ENCODE measurements around the gene CREB3L4.
"Not testable (repeated sequence)": the region's sequence is repeated elsewhere in the genome, so short reads cannot be mapped to it uniquely, and the experiment has no call there.

CREB3L4 gene

GRCh38 chr1:153962088-153963029, 5.3 kb upstream of the CREB3L4 start:
- ATAC-seq (no peak), DNase-seq (ENCODE audit: low spot score in 2 of 2) (no peak)
- Mint-ChIP-seq H3K4me3 (peak overlapping the region; percentile 81), H3K36me3 (peaks cover 49% of the 10 kb centered on the region), H3K4me1 (peaks cover 59% of the 10 kb centered on the region), H3K9me3 (no peaks in the 10 kb centered on the region), H3K27ac (peak overlapping the region; percentile 91)

- ATAC-seq: peak; percentile 64
- peaks cover 66% of the 10 kb centered on the region for H3K4me1 Mint-ChIP-seq
Observed at GRCh38 chr1:153963030-153963849, 4.5 kb upstream of the CREB3L4 start, which contains the start of gene SLC39A1. Gene SLC39A1 (minus strand): TSS chr1:153963537. CDS start chr1:153962715, 822 bp downstream.

GRCh38 chr1:153963850-153964331, 3.8 kb upstream of the CREB3L4 start:
- ATAC-seq: no peak
- Mint-ChIP-seq H3K36me3 (peaks cover 41% of the 10 kb centered on the region), H3K4me3 (peak overlapping the region; percentile 81), H3K9me3 (no peaks in the 10 kb centered on the region), H3K27ac (peak overlapping the region; percentile 91), H3K4me1 (peaks cover 66% of the 10 kb centered on the region)
- DNase-seq (ENCODE audit: low spot score in 2 of 2): no peak

More at GRCh38 chr1:153963030-153963849, 4.5 kb upstream of the CREB3L4 start, which contains the start of gene SLC39A1:
- Mint-ChIP-seq H3K36me3 (peaks cover 48% of the 10 kb centered on the region), H3K4me3 (peak within 1 kb of the TSS; percentile 81), H3K9me3 (no peaks in the 10 kb centered on the region), H3K27ac (peak within 1 kb of the TSS; percentile 91)
- peak; percentile 92 to 98 for DNase-seq (ENCODE audit: low spot score in 2 of 2)

GRCh38 chr1:153968000-153968363, 280 bp downstream of the CREB3L4 start:
- Mint-ChIP-seq H3K27ac (peak overlapping the region; percentile 97), H3K36me3 (peaks cover 33% of the 10 kb centered on the region), H3K4me1 (peaks cover 63% of the 10 kb centered on the region), H3K4me3 (peak overlapping the region; percentile 95), H3K9me3 (no peaks in the 10 kb centered on the region)
- DNase-seq (ENCODE audit: low spot score in 2 of 2) (no peak), ATAC-seq (no peak)

GRCh38 chr1:153968408-153968807, 706 bp downstream of the CREB3L4 start:
- H3K9me3 Mint-ChIP-seq: no peaks in the 10 kb centered on the region
- H3K4me3 Mint-ChIP-seq: peak overlapping the region; percentile 95
- H3K27ac Mint-ChIP-seq: peak overlapping the region; percentile 97
- peaks cover 65% of the 10 kb centered on the region for H3K4me1 Mint-ChIP-seq
- ATAC-seq (no peak), DNase-seq (ENCODE audit: low spot score in 2 of 2) (no peak)
- peaks cover 37% of the 10 kb centered on the region for H3K36me3 Mint-ChIP-seq

- no peak for ATAC-seq
- peak overlapping the region; percentile 97 for H3K27ac Mint-ChIP-seq
- peaks cover 39% of the 10 kb centered on the region for H3K36me3 Mint-ChIP-seq
- no peak for DNase-seq (ENCODE audit: low spot score in 2 of 2)
- peaks cover 65% of the 10 kb centered on the region for H3K4me1 Mint-ChIP-seq
- H3K4me3 Mint-ChIP-seq: peak overlapping the region; percentile 95
- no peaks in the 10 kb centered on the region for H3K9me3 Mint-ChIP-seq
Observed at GRCh38 chr1:153968972-153969371, 1.3 kb downstream of the CREB3L4 start.

- Mint-ChIP-seq H3K4me1 (peaks cover 64% of the 10 kb centered on the region), H3K27ac (no peak overlapping the region), H3K9me3 (no peaks in the 10 kb centered on the region), H3K4me3 (no peak overlapping the region), H3K36me3 (peaks cover 48% of the 10 kb centered on the region)
- ATAC-seq: no peak
- no peak for DNase-seq (ENCODE audit: low spot score in 2 of 2)
Observed at GRCh38 chr1:153970346-153970745, 2.6 kb downstream of the CREB3L4 start.

GRCh38 chr1:153973071-153973470, 5.4 kb downstream of the CREB3L4 start:
- Mint-ChIP-seq H3K9me3 (no peaks in the 10 kb centered on the region), H3K4me1 (peaks cover 61% of the 10 kb centered on the region), H3K27ac (peak overlapping the region; percentile 79), H3K4me3 (no peak overlapping the region), H3K36me3 (peaks cover 53% of the 10 kb centered on the region)
- ATAC-seq (no peak), DNase-seq (ENCODE audit: low spot score in 2 of 2) (no peak)

- H3K27ac Mint-ChIP-seq: peak overlapping the region; percentile 79
- no peaks in the 10 kb centered on the region for H3K9me3 Mint-ChIP-seq
- H3K4me1 Mint-ChIP-seq: peaks cover 61% of the 10 kb centered on the region
Observed at GRCh38 chr1:153973525-153973924, 5.8 kb downstream of the CREB3L4 start.

GRCh38 chr1:153976819-153977249, 9.1 kb downstream of the CREB3L4 start:
- peaks cover 53% of the 10 kb centered on the region for H3K36me3 Mint-ChIP-seq
- DNase-seq (ENCODE audit: low spot score in 2 of 2) (no peak), ATAC-seq (no peak)
- H3K9me3 Mint-ChIP-seq: no peaks in the 10 kb centered on the region
- H3K4me1 Mint-ChIP-seq: peaks cover 53% of the 10 kb centered on the region
- H3K4me3 Mint-ChIP-seq: peak overlapping the region; percentile 91
- H3K27ac Mint-ChIP-seq: peak overlapping the region; percentile 91

More at GRCh38 chr1:153973525-153973924, 5.8 kb downstream of the CREB3L4 start:
- Mint-ChIP-seq H3K4me3 (no peak overlapping the region), H3K36me3 (peaks cover 53% of the 10 kb centered on the region)
- ATAC-seq (no peak), DNase-seq (ENCODE audit: low spot score in 2 of 2) (no peak)

GRCh38 chr1:153977250-153978240, 9.8 kb downstream of the CREB3L4 start, which contains the start of gene JTB:
Gene JTB (minus strand): TSS chr1:153977674. CDS start chr1:153977252, 422 bp downstream.
- H3K36me3 Mint-ChIP-seq: peaks cover 46% of the 10 kb centered on the region
- ATAC-seq (peak; percentile 97), DNase-seq (ENCODE audit: low spot score in 2 of 2) (peak; percentile 65 to 88)

GRCh38 chr1:153978274-153978909, 10.7 kb downstream of the CREB3L4 start:
- ATAC-seq (no peak), DNase-seq (ENCODE audit: low spot score in 2 of 2) (no peak)
- Mint-ChIP-seq H3K4me1 (peaks cover 38% of the 10 kb centered on the region), H3K4me3 (peak overlapping the region; percentile 91), H3K36me3 (peaks cover 37% of the 10 kb centered on the region), H3K9me3 (no peaks in the 10 kb centered on the region), H3K27ac (peak overlapping the region; percentile 91)

More at GRCh38 chr1:153977250-153978240, 9.8 kb downstream of the CREB3L4 start, which contains the start of gene JTB:
- peak within 1 kb of the TSS; percentile 91 for H3K4me3 Mint-ChIP-seq
- peak within 1 kb of the TSS; percentile 91 for H3K27ac Mint-ChIP-seq
- no peaks in the 10 kb centered on the region for H3K9me3 Mint-ChIP-seq
- peaks cover 46% of the 10 kb centered on the region for H3K4me1 Mint-ChIP-seq

GRCh38 chr1:153979091-153979490, 11.4 kb downstream of the CREB3L4 start:
- not testable (repeated sequence) for DNase-seq (ENCODE audit: low spot score in 2 of 2); H3K27ac Mint-ChIP-seq; H3K9me3 Mint-ChIP-seq; ATAC-seq
- Mint-ChIP-seq H3K4me3 (peak overlapping the region; percentile 91), H3K36me3 (peaks cover 30% of the 10 kb centered on the region), H3K4me1 (peaks cover 31% of the 10 kb centered on the region)
